ENCODE data around the gene POLR2B.
"Not testable (repeated sequence)": the region's sequence is repeated elsewhere in the genome, so short reads cannot be mapped to it uniquely, and the experiment has no call there.

POLR2B gene

DNA sequence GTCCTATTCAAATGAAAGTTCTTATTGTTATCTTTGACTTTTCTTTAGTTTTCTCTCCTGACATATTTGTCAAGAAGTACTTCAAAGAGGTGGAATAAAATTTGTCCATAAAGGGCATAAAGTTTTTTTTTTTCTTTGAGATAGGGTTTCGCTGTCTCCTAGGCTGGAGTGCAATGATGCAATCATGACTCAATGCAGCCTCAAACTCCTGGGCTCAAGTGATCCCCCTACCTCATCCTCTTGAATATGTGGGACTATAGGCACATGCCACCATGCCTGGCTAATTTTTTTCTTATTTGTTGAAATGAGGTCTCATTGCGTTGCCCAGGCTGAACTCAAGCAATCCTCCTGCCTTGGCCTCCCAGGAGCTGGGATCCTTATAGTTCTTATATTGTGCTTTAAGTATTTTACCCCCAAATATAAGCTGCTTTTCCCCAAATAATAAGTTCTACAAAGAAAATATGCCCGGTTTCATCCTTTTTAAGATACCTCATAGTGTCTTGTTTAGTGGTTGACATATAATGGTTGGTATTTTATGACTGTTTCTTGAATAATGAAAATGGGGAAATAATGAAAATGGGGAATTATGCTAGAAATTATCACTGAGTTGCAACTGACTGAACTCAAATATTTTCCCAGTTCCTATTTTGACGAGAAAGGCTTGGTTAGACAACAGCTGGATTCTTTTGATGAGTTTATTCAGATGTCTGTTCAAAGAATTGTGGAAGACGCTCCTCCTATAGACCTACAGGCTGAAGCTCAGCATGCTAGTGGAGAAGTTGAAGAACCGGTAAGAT lies 11.6 kb downstream of the POLR2B start:
- DNase-seq, result no peak

DNA sequence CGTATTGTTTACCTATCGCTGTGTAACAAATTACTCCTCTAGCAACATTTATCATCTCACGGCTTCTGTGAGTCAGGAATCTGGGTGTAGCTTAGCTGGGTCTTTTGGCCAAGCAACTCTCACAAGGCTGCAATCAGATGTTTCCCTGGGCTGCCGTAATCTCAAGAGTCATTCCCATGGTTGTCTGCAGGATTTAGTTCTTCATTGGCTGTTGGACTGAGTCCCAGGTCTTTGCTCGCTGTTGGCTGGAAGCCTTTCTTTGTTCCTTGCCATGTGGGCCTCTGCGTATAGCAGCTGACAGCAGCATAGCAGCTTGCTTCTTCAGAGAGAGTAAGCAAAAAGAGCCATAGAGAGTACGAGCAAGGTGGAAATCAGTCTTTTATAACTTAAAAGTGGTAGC lies 16.8 kb downstream of the POLR2B start:
- no peak for DNase-seq

DNA sequence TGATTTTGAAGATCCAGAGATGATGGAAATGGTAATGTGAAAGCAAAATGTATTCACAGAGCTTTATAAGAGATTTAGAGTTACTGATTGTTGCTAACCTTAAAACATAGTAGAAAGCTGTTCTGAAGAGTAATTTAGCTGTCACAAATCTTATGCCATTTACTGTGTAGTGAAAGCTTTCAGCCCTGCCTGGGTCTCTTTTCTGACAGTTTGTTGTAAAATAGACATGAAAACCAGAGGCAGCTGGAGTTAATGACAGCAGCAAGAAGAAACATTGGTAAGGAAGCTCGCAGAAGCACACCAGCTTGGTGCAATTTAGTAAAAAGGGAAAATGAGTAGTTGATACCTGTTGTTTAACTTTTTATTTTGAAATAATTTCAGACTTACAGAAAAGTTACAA lies 21.1 kb downstream of the POLR2B start:
- no peak for DNase-seq

DNA sequence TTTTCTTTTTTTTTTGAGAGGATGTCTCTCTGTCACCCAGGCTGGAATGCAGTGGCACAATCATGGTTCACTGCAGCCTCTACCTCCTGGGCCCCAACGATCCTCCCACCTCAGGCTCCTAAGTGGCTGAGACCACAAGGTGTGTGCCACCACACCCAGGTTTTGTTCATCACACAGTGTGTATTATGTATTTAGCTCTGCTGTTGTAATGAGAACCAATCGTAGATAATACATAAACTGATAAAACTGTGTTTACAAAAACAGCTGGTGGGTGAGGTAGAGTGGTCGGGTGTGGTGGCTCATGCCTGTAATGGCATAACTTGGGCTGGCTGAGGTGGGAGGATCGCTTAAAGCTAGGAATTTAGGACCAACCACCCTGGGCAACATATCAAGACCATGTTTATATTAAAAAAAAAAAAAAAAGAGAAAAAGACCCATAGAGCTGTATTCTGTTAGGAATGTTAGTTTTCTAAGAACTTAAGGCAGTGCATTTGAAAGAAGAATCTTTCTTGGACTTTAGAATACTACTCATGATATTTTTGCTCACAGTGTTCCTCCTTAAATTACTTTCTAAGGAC lies 34.9 kb downstream of the POLR2B start:
- no peak for DNase-seq

DNA sequence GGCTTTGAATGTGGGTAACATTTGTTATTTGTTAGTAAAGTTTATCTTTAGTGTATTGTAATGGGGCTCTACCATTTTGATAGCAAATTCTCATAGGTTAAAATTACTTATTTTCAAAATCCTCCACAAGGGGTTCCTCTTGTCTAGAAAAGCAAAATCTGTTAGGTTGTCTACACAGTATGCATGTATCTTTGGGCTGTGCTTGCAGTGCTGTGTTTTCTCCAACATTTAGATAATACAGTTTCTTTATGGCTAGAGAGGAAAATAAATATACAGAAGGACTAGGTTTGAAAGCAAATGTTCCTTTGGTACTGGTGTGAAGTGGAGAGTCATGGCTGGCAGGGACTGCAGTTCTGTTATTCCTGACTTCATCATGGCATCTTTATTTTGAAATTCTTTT lies 40.3 kb downstream of the POLR2B start:
- no peak for DNase-seq

DNA sequence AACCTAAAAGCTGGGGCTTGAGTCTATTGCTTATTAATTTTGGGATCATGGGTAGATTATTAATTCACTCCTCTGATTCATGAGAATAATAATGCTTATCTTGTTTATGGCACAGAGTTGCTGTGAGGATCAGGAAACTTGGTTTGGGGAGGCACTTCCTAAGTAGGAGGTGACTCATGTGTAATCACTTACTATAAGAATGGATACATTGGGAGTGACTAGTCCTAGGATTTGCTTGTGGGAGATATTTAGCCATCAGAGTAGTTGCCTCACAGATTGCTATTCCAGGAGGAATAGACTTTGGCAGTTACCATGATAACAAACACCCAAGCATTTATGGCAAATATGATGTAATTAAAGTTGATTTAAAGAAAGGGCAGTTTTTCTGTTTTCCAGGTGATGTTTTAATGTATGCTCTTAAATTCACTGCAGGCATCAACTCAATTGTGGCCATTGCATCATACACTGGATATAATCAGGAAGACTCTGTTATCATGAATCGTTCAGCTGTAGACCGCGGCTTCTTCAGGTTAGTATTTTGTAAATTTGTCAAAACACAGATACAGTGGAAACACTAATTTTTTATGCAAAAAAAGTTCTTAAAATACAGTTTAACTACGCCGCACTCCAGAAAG lies 41.9 kb downstream of the POLR2B start:
- no peak for DNase-seq

DNA sequence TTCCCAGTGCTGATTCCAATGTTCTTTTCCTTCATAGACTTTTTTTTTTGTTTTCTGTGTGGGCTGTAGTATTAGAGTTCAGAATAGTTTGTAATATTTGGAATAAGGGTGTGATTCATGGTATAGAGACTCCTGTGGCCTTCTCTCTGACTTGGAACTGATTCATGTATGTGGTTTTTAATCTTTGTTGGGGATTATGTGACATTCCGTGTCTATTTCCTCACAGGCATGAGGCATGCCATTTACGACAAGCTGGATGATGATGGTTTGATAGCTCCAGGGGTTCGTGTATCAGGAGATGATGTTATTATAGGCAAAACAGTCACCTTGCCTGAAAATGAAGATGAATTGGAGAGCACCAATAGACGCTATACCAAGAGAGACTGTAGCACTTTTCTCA lies 44.4 kb downstream of the POLR2B start:
- no peak for DNase-seq

DNA sequence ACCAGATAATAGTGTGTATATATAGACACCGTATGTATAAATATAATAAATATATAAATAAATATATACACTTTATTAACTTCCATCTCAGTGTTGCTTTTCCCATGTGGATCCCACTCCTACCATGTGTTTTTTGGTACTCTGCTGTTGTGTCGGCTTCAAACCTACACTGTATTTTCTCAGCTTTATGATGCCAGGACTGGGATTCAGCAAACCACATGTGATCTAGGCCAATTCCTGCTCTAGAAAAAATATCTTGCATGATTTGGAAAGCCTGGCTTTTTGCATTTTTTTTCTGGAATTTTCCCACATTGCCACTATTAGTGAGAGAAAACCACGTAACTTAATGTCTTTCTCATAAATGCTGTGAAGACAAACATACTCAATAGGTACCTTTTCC lies 55.8 kb downstream of the POLR2B start:
- no peak for DNase-seq

DNA sequence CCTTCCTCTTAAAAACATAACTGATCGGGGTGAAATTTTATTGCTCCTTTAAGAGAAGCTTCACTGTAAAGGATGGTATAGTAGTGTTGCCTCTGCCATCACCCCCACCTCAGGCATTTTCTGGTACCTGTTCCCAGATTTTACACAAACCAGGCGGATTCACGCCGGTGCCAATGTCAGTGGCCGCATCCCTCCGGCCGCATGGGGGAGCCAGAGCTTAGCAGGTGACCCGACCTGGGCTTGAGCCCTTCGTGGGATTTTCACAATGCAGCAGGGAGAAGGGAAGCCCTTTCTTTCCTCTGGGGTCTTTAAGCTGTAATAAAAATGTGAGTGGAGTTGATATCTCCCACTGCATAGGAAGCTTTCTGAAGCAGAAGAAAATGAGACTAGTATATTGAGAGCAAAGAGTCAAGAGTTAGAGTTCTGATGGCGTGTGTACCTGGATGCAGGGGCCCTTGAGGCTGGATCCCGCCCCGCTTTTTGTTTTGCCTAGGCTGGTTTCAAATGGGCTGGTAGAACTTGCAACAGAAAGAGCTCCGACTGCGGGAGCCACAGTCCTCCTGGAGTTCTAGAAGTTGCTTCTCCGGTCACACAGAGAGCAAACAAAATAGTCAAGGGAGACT lies 59.4 kb downstream of the POLR2B start:
- DNase-seq, result peak; percentile 41 to 55

DNA sequence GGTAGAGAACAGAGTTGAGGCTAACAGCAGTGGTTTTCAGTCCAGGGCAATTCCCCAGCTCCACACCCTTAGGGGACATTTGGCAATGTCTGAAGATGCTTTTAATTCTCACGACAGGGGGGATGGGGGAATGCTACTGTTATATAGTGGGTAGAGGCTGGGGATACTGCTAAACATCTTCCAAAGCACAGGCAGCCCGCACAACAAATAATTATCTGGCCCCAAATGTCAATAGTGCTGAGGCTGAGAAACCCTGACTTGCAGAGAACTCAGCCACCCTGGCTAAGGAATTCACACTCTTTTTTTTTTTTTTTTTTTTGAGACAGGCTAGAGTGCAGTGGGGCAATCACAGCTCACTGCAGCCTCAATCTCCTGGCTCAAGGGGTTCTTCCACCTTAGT lies 60.6 kb downstream of the POLR2B start:
- no peak for DNase-seq

DNA sequence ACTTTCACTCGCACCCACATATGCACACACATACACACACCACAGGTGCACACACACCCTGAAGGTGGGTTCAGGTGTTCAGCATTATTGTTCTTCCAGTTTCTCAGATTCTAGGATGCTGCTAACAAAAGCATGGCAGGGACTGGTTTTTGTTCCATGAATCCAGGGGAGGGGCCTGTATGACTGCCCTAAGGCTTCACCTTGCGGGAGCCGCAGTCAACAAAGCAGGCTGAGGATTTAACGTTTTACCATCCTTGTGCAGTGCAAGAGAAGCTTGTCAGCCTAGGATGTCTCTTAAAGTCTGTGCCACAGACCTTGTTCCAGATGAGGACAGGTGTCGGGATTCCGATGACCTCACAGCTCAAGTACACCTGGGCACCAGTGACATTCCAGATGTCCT lies 61.8 kb downstream of the POLR2B start:
- DNase-seq, result no peak

DNA sequence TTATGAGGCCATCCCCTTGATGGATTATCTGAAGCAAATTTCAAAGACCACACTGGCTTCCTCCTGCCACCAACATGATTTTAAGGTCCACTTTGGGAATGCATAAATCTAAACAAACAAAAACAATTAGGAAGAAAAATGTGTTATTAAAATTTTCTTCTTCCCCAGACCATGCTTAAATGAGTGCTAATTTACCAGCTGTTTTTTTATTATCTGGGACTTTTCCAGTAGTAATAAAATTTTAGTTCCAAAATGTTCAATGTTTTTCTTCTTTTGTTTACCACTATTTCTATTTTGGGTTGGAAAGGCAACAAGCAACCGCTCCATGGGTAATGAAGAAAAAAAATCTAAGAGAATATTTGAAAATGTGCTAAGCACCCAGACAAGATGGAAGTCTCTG lies 62.3 kb downstream of the POLR2B start:
- no peak for DNase-seq

DNA sequence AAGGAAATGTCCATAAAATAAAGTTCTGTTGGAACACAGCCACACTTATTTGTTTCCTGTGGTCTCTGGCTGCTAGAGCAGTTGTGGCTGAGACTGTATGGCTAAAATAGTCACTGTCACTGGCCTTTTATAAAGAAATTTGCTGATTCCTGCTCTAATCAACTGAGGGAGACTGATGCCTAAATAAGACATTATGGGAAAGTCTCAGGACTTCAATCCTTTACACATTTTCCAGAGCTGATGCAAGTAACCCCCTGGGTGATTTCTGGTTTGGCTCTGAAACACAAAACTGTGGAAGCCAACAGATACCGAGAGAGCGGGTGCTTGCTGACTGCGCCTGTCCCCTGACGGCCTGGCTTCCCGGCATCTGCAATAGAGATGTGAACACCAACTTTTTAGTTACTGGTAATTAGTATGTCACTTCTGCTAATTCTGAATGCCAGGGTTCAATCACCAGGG lies 64.0 kb downstream of the POLR2B start:
- DNase-seq, result no peak

DNA sequence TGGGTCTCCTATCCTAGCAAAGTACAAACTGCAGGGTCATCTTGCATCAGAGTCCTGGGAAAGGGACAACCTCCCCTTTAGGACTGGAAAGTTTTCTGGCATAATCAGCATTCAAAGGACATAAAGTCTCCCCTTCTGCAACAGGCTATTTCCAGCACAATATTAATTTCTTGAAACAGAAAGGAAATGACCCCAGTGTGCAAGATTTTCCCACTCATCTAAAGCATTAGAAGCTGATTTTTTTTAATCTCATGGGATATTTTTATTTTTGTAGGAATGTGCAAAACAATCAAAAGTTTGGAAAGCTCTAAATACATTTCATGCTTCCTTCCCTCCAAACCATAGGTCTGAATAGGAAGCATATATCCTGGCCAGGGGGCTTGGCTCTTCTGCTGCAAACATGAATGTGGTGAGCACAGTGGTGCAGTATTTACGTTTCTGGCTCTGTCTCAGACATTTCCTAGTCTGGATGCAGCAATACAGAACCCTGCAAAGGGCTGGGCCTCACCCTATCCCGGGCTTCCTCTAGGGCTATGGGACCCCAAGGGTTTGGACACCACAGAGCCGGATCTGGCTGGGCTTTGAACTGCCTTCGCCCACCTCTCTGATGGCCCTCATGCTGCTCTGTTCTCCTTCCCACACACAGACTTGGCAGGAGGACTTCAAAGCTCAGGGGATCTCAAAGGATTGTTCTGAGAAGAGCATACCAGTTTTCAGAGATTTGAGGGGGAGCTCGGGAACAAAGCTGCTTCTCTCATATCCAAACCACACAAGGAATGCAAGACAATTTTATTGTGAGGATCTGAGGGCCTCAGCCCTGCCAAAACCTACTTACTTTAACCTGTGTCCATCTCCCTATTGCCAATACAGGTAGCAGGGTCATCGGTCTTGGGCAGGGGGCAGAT lies 64.9 kb downstream of the POLR2B start:
- DNase-seq, result no peak

DNA sequence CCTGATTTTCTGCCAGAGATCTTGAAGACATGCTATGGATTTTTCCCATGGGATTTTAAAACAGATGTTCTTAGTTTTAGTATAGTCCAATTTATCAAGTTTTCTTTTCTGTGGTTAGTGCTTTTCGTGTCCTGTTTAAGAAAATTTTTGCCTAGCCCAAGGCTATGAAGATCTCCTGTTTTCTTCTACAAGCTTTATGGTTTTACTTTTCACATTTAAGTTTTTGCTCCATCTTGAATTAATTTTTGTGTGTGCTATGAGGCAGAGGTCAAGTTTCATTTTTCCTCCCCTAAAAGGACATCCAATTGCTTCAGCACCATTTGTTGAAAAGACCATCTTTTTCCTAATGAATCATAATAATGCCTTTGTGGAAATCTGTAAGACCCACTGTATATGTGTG lies 65.6 kb downstream of the POLR2B start:
- DNase-seq, result no peak

DNA sequence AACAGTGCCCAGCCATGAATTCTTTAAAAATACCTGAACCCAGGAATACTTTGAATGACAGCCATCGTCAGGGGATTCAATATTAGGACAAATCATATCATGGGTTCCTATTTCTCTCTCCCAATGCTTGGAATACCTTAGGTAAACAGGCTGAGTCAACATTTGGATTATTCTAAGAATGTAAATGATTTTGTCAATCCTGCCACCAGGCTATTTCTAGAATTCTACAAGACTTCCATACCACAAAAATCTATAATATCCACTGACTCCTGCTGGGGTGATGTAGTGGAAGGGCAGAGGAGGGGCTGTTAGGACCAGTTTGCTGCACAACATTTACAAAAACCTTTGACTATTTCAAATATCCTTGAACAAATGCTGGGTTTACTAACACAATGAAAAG lies 66.3 kb downstream of the POLR2B start:
- no peak for DNase-seq

DNA sequence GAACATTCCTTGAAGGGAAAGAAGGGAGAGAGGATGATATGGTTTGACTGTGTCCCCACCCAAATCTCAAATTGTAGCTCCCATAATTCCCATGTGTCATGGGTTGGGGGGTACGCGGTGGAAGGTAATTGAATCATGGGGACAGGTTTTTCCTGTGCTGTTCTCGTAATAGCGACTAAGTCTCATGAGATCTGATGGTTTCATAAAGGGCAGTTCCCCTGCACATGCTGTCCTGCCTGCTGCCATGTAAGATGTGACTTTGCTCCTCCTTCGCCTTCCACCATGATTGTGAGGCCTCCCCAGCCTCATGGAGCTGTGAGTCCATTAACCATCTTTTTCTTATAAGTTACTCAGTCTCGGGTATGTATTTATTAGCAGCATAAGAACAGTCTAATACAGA lies 68.3 kb downstream of the POLR2B start:
- DNase-seq, result not testable (repeated sequence)

DNA sequence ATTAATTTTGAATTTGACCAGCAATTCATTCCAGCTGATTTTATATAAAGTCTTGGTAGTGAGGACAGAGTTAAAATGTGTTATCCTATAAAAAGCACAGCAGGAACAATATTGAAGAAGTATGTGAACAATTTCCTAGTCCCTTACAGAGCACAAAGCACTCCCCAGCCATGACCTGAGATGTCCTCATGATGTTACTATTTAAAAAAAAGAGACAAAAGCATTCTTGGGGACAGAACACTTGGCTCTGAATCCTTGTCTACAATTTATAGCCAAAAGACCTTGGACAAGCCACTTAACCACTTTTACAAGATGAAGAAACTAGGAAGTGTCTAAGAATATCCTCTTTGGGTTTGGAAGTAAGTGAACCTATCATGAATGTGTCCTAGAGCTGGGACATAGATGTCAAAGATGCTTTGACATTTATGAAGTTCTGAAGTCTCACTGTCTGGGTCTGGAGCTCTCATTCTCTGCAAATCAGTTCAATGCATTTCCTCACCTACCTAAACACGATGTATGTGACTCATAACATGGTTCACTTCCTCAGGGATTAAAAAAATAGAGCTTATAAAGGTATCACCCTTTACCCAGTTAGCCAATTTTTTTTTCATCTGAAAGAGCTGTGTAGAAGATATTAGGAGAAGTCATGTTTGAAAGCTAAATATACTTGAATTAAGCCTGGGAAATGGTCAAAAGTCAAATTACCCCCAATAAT lies 70.1 kb downstream of the POLR2B start:
- DNase-seq, result no peak

DNA sequence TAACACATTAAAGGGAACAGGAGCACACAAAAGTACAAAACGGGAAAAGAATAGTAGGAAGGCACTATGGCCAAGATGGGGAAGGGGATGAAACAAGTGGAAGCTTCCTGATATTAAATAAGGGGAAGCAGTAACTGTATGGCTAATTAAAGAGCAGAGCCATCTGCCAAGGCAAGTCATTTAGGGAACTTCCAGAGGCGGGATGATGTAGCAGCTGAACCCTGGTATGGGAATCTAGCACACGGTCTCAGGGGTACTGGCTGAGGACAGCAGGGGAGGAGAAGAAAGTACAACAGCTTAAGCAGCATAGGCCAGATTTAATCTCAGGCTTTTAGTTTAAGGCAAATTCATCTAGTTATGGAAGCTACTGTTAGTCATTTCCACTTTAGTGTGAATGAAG lies 72.4 kb downstream of the POLR2B start:
- DNase-seq, result peak in 1 of 2 experiments; percentile 30

DNA sequence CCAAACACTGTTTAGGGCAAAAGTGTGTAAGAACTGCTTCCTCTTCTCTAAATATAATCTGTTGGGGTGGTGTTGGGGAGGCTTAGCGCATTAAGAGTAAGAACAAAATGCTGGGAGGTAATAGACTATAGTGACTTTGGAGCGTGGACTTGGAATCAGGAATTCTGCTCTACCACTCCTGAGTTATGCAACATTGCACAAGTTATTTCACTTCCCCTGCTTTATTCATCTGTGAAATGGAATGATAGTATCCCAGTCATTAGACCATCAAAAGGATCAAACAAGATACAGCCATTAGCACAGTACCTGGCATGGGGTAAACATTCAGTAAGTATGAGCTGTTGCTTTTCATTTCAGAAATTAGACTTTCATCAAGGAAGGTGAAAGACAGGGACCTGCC lies 72.8 kb downstream of the POLR2B start:
- no peak for DNase-seq

DNA sequence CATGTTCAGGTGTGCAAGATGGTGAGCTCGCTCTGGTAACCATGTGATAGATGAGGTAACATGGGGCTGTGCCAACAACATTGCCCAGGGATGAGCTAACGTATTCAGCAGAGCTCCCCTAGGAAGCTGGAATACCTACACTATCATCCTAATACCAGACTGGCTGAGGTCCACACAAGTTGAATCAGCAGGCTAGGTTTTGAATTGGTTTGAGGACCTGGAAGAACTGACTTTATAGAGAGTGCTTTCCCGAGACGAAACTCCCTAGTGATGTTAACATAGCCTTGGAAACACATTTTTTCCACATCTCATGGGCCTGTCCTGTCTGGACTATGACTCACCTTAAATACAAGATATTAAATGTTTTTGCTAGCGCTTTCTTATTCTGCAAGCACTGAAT lies 74.8 kb downstream of the POLR2B start:
- no peak for DNase-seq

DNA sequence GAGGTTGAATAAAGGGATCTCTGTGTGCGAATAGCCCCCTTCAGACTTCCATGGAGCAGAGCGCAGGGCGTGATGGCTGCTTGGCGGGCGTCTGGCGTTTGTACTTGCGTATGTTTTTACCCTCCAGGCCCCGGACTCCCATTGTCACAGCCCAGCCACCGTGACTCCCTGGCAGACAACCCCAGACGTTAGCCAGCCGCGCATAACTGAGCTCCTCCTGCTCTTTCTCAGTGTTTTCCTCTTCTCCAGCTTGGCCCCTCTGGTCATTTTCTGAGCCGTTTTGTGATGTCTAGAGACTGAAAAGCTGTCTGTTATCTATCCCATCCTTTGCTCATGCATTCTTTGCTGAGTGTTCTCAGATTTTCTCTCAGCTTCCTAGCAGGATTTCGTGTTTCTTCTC lies 77.2 kb downstream of the POLR2B start:
- DNase-seq, result no peak
